Measurements from ENCODE around the gene WIPF3.

WIPF3 gene

DNA sequence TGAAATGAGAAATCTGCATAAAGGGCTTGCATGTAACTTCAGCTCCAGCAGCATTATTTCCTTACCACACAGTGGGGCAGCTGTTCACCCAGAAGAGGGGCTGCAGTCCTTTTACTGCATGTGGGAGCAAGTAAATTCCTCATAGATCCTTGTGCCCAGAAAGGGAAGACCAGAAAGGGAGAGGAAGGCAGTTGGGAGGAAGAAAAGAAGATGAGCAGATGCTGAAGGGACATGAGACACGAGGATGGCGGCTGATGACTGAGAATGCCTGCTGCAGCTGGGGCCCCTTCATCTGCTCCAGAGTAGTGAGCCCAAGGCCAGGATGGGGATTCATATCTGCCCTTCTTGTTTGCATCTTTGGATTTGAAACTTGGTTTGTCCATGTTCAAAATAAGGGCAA lies 80.5 kb downstream of the WIPF3 start:
- Histone ChIP-seq H4K20me1 (ENCODE audit: control insufficient read depth, insufficient read depth, low read depth, low read length) (no peaks in the 10 kb centered on the region), H3K4me1 (ENCODE audit: control insufficient read depth, low read length) (no peaks in the 10 kb centered on the region)

DNA sequence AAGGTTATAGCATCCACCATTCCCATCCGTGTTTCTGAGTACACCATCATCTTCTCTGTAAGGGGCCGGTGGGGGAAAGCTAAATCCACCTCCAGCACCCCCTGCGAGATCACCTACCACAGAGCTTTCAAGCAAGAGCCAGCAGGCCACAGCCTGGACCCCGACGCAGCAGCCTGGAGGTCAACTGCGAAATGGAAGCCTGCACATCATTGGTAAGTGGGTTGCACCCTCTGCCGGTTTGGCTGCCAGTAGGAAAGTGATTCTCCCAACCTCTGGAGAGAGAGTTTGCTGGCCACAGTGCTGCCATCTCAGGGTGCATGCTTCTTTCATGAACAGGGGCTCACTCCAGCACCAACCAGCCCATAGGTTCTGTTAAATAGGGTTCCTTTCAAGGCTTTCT lies 81.7 kb downstream of the WIPF3 start:
- Histone ChIP-seq H3K79me2 (ENCODE audit: control insufficient read depth, low read length) (no peaks in the 10 kb centered on the region), H3K4me1 (ENCODE audit: control insufficient read depth, low read length) (no peaks in the 10 kb centered on the region), H3K36me3 (ENCODE audit: control insufficient read depth, low read length) (no peaks in the 10 kb centered on the region), H3K27ac (ENCODE audit: low read depth, low read length) (no peak overlapping the region), H3K27me3 (ENCODE audit: control insufficient read depth, low read length) (peaks cover 11% of the 10 kb centered on the region; the same call in 1 of the 2 replicates), H3K9me3 (ENCODE audit: control insufficient read depth, insufficient read depth, low read length) (no peaks in the 10 kb centered on the region), H3K4me2 (ENCODE audit: low read length) (no peak overlapping the region), H3K4me3 (ENCODE audit: low read length) (no peak overlapping the region), H3F3A (ENCODE audit: control insufficient read depth, insufficient read depth) (no peaks in the 10 kb centered on the region), H4K20me1 (ENCODE audit: control insufficient read depth, insufficient read depth, low read depth, low read length) (no peaks in the 10 kb centered on the region), H3K9me2 (replicated peaks; ENCODE audit: control insufficient read depth, low read length) (no peaks in the 10 kb centered on the region)
- TF ChIP-seq CTCF (IDR thresholded peaks at IDR 0.05; ENCODE audit: low read depth, low read length, poor library complexity, severe bottlenecking) (no peak), EZH2phosphoT487 (IDR thresholded peaks at IDR 0.05; ENCODE audit: borderline replicate concordance, low read length) (no peak)

More for the DNA sequence above, 80.5 kb downstream of the WIPF3 start:
- no peaks in the 10 kb centered on the region for H3K79me2 ChIP-seq (ENCODE audit: control insufficient read depth, low read length)
- H3K9me3 ChIP-seq (ENCODE audit: control insufficient read depth, insufficient read depth, low read length) = no peaks in the 10 kb centered on the region
- H3F3A ChIP-seq (ENCODE audit: control insufficient read depth, insufficient read depth) = no peaks in the 10 kb centered on the region
- no peak overlapping the region for H3K4me2 ChIP-seq (ENCODE audit: low read length)
- no peak overlapping the region for H3K27ac ChIP-seq (ENCODE audit: low read depth, low read length)
- no peaks in the 10 kb centered on the region for H3K9me2 ChIP-seq (replicated peaks; ENCODE audit: control insufficient read depth, low read length)
- TF ChIP-seq EZH2phosphoT487 (IDR thresholded peaks at IDR 0.05; ENCODE audit: borderline replicate concordance, low read length) = no peak
- no peak for TF ChIP-seq CTCF (IDR thresholded peaks at IDR 0.05; ENCODE audit: low read depth, low read length, poor library complexity, severe bottlenecking)
- peaks cover 17% of the 10 kb centered on the region; the same call in 1 of the 2 replicates for H3K27me3 ChIP-seq (ENCODE audit: control insufficient read depth, low read length)
- no peak overlapping the region for H3K4me3 ChIP-seq (ENCODE audit: low read length)
- no peaks in the 10 kb centered on the region for H3K36me3 ChIP-seq (ENCODE audit: control insufficient read depth, low read length)

DNA sequence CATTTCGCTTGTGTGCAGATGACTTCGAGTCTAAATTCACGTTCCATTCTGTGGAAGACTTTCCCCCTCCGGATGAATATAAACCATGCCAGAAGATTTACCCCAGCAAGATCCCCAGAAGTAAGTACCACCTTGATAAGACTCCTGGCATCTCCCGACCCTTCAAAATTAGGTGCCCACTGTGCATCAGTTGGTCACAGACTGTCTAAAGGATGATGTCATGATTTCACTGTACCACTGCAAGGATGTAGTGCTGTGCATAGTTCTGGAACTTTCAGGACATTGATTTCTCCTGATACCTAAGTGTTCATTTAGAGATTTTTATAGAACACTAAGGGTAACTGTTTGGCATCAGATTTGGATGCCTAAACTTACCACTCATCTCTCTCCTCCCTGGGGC lies 83.0 kb downstream of the WIPF3 start:
- no peak overlapping the region for H3K4me2 ChIP-seq (ENCODE audit: low read length)
- H3K9me2 ChIP-seq (replicated peaks; ENCODE audit: control insufficient read depth, low read length) = no peaks in the 10 kb centered on the region
- H3K27ac ChIP-seq (ENCODE audit: low read depth, low read length) = no peak overlapping the region

More for the DNA sequence above, 83.0 kb downstream of the WIPF3 start:
- Histone ChIP-seq H3K27me3 (ENCODE audit: control insufficient read depth, low read length) (peaks cover 6% of the 10 kb centered on the region; the same call in 1 of the 2 replicates), H3K9me3 (ENCODE audit: control insufficient read depth, insufficient read depth, low read length) (no peaks in the 10 kb centered on the region), H3F3A (ENCODE audit: control insufficient read depth, insufficient read depth) (no peaks in the 10 kb centered on the region), H4K20me1 (ENCODE audit: control insufficient read depth, insufficient read depth, low read depth, low read length) (no peaks in the 10 kb centered on the region), H3K4me1 (ENCODE audit: control insufficient read depth, low read length) (no peaks in the 10 kb centered on the region), H3K4me3 (ENCODE audit: low read length) (no peak overlapping the region), H3K36me3 (ENCODE audit: control insufficient read depth, low read length) (no peaks in the 10 kb centered on the region), H3K79me2 (ENCODE audit: control insufficient read depth, low read length) (no peaks in the 10 kb centered on the region)
- TF ChIP-seq CTCF (IDR thresholded peaks at IDR 0.05; ENCODE audit: low read depth, low read length, poor library complexity, severe bottlenecking) (no peak), EZH2phosphoT487 (IDR thresholded peaks at IDR 0.05; ENCODE audit: borderline replicate concordance, low read length) (no peak)
